GM23338 (cell line): Measurements from ENCODE around the gene ZSCAN4. TPM values are rescaled to one million over a fixed set of nuclear protein-coding genes. Genes with fewer than 3 reads are reported as not detected.

Experiments used
- ATAC-seq: fragments of 200-7000 bp; cut with Tn5 transposase; 3 replicates; pipeline ENCODE4 v1.9.1; 2020
- DNase-seq: peaks from one replicate; pipeline ENCODE4 v3.0.0-alpha.2; 2015; ENCODE audit warnings: low spot score
- H2AFZ ChIP-seq: fragments of 200-600 bp; sonication (generic); 2 replicates; pipeline ENCODE4 v1.8.0; 2016; ENCODE audit warnings: antibody characterized with exemption, mild to moderate bottlenecking, moderate library complexity
- H3F3A ChIP-seq: fragments of 200-600 bp; sonication (generic); replicated peaks from 2 replicates; pipeline ENCODE4 v1.8.0; 2017; ENCODE audit warnings: antibody characterized with exemption, mixed run types, low read depth
- H3K27ac ChIP-seq: fragments of 200-600 bp; sonication (generic); 2 replicates; pipeline ENCODE4 v1.6.1; 2016; ENCODE audit warnings: low read depth
- H3K27me3 ChIP-seq: fragments of 200-600 bp; sonication (generic); 2 replicates; pipeline ENCODE4 v1.8.0; 2016; ENCODE audit warnings: mild to moderate bottlenecking, mixed run types, moderate library complexity; ENCODE audit not compliant: insufficient read depth
- H3K36me3 ChIP-seq: fragments of 200-600 bp; sonication (generic); 2 replicates; pipeline ENCODE4 v1.8.0; 2016; ENCODE audit warnings: mild to moderate bottlenecking; ENCODE audit not compliant: insufficient read depth
- H3K4me1 ChIP-seq: fragments of 200-600 bp; sonication (generic); 2 replicates; pipeline ENCODE4 v1.8.0; 2016; ENCODE audit warnings: mild to moderate bottlenecking, moderate library complexity; ENCODE audit not compliant: insufficient read depth
- H3K4me2 ChIP-seq: fragments of 200-600 bp; sonication (generic); 2 replicates; pipeline ENCODE4 v1.7.1; 2017; ENCODE audit warnings: mixed run types
- H3K4me3 ChIP-seq: fragments of 200-600 bp; sonication (generic); 2 replicates; pipeline ENCODE4 v1.6.1; 2016; ENCODE audit warnings: mixed run types
- H3K79me2 ChIP-seq: fragments of 200-600 bp; sonication (generic); replicated peaks from 2 replicates; pipeline ENCODE4 v1.8.0; 2017; ENCODE audit warnings: mild to moderate bottlenecking; ENCODE audit not compliant: insufficient read depth
- H3K9me2 ChIP-seq: fragments of 200-600 bp; sonication (generic); 2 replicates; pipeline ENCODE4 v1.8.0; 2017; ENCODE audit not compliant: insufficient read depth
- H4K20me1 ChIP-seq: fragments of 200-600 bp; sonication (generic); replicated peaks from 2 replicates; pipeline ENCODE4 v1.8.0; 2017; ENCODE audit warnings: mild to moderate bottlenecking; ENCODE audit not compliant: insufficient read depth
- H3K27ac Mint-ChIP-seq: 2 replicates; pipeline ENCODE4 v1.8.0; 2020; ENCODE audit warnings: inconsistent platforms, mild to moderate bottlenecking, moderate library complexity, mixed read lengths
- H3K27me3 Mint-ChIP-seq: 3 replicates; pipeline ENCODE4 v1.8.0; 2022; ENCODE audit warnings: low read depth, mild to moderate bottlenecking, moderate library complexity, mixed read lengths, inconsistent platforms; ENCODE audit not compliant: insufficient read depth, poor library complexity
- H3K36me3 Mint-ChIP-seq: 3 replicates; pipeline ENCODE4 v1.8.0; 2021; ENCODE audit warnings: low read depth, mild to moderate bottlenecking, inconsistent platforms, moderate library complexity, mixed read lengths
- H3K4me1 Mint-ChIP-seq: 3 replicates; pipeline ENCODE4 v1.8.0; 2020; ENCODE audit warnings: mild to moderate bottlenecking, inconsistent platforms, mixed read lengths
- H3K4me3 Mint-ChIP-seq: 3 replicates; pipeline ENCODE4 v1.8.0; 2021; ENCODE audit warnings: moderate library complexity, mild to moderate bottlenecking, inconsistent platforms, mixed read lengths
- H3K9me3 Mint-ChIP-seq: 3 replicates; pipeline ENCODE4 v1.8.0; 2020; ENCODE audit warnings: moderate library complexity, mild to moderate bottlenecking, inconsistent platforms, mixed read lengths
- EZH2phosphoT487 ChIP-seq: fragments of 200-600 bp; sonication (generic); IDR thresholded peaks from one replicate; pipeline ENCODE4 v1.8.1; 2018; ENCODE audit warnings: antibody characterized with exemption; ENCODE audit not compliant: unreplicated experiment
- NANOG ChIP-seq: IDR thresholded peaks from 2 replicates; pipeline ENCODE4 v1.6.1; 2016; ENCODE audit warnings: antibody characterized with exemption, borderline replicate concordance
- POLR2AphosphoS5 ChIP-seq: IDR thresholded peaks from 2 replicates; pipeline ENCODE4 v1.6.1; 2016; ENCODE audit warnings: antibody characterized with exemption, low read depth
- STAT1 ChIP-seq: IDR thresholded peaks from one replicate; pipeline ENCODE4 v1.6.1; 2016; ENCODE audit warnings: antibody characterized with exemption; ENCODE audit not compliant: unreplicated experiment
- ZNF331 ChIP-seq: fragments of 250-450 bp; sonication (Bioruptor Pico); IDR thresholded peaks from 2 replicates; pipeline ENCODE4 v1.5.0; 2020; ENCODE audit warnings: low read depth, mild to moderate bottlenecking, moderate library complexity
- polyA plus RNA-seq: library from polyadenylated mRNA; unstranded; fragments of >200 nt; fragmentation: Nextera tagmentation; extraction: Ambion mirVana; gene quantifications from 2 replicates; pipeline ENCODE4 v1.2.1, GENCODE V29; 2016
- total RNA-seq: library from RNA; depleted of rRNA; stranded (reverse); fragments of >200 nt; shearing (Covaris generic); gene quantifications from 2 replicates; pipeline ENCODE4 v1.2.3, GENCODE V29; 2014
- TF ChIP-seq, protein P1 (sequence below), 2 experiments: fragments of 200-600 bp in 1 of 2; sonication (generic) in 1 of 2; conservative IDR thresholded peaks; 2 replicates each; pipeline versions ENCODE4 v1.5.1 to v1.6.1; 2016 to 2017; ENCODE audit warnings: antibody characterized with exemption in 2 of 2, low read depth in 2 of 2, mild to moderate bottlenecking in 2 of 2, moderate library complexity in 1 of 2
- TF ChIP-seq, protein P2 (sequence below): IDR thresholded peaks from one replicate; pipeline ENCODE4 v1.6.1; 2018; ENCODE audit warnings: antibody characterized with exemption; ENCODE audit not compliant: unreplicated experiment
- TF ChIP-seq, protein P3 (sequence below): IDR thresholded peaks from 2 replicates; pipeline ENCODE4 v1.6.1; 2016; ENCODE audit warnings: antibody characterized with exemption

ZSCAN4 gene
- total and polyA plus RNA-seq, 2 experiments from 2014 or later = not detected

DNA sequence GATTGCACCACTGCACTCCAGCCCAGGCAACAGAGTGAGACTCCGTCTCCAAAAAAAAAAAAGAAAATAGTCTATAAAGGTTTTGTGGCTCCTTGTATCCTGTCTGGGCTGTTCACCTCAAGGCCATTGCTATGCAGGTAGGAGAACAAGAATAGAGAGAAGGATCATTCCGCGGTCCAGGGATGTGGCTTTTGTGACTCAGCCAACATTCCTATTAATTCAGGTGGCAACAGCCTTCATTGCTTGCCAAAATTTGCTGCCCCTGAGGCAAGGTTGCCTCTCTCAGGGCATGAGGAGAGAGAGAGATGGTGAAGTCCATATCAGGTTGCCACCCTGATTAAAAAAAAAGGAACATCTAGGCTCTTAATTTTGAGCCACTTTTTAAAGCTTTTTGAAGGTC lies 21.0 kb downstream of the ZSCAN4 start:
- Mint-ChIP-seq H3K27ac (no peak overlapping the region), H3K4me3 (no peak overlapping the region), H3K36me3 (peaks cover 74% of the 10 kb centered on the region), H3K27me3 (peaks cover 6% of the 10 kb centered on the region), H3K4me1 (no peaks in the 10 kb centered on the region), H3K9me3 (peaks cover 51% of the 10 kb centered on the region)
- TF ChIP-seq ZNF331 (no peak), POLR2AphosphoS5 (no peak), NANOG (no peak), STAT1 (no peak)
- TF ChIP-seq, protein P1, sequence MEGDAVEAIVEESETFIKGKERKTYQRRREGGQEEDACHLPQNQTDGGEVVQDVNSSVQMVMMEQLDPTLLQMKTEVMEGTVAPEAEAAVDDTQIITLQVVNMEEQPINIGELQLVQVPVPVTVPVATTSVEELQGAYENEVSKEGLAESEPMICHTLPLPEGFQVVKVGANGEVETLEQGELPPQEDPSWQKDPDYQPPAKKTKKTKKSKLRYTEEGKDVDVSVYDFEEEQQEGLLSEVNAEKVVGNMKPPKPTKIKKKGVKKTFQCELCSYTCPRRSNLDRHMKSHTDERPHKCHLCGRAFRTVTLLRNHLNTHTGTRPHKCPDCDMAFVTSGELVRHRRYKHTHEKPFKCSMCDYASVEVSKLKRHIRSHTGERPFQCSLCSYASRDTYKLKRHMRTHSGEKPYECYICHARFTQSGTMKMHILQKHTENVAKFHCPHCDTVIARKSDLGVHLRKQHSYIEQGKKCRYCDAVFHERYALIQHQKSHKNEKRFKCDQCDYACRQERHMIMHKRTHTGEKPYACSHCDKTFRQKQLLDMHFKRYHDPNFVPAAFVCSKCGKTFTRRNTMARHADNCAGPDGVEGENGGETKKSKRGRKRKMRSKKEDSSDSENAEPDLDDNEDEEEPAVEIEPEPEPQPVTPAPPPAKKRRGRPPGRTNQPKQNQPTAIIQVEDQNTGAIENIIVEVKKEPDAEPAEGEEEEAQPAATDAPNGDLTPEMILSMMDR (conservative IDR thresholded peaks at IDR 0.05; ENCODE audit: low read depth in 2 of 2) = no peak
- DNase-seq = no peak
- H3K4me3 ChIP-seq = no peak overlapping the region
- peaks cover 43% of the 10 kb centered on the region for H4K20me1 ChIP-seq
- H2AFZ ChIP-seq = no peak overlapping the region
- H3K79me2 ChIP-seq = peaks cover 72% of the 10 kb centered on the region
- H3F3A ChIP-seq = peaks cover 29% of the 10 kb centered on the region
- H3K9me2 ChIP-seq = 0 out of 2 replicates have a peak, but pooled peaks cover 3% of the 10 kb centered on the region
- H3K27me3 ChIP-seq = no peaks in the 10 kb centered on the region
- H3K4me2 ChIP-seq = no peak overlapping the region
- no peak for ATAC-seq
- H3K27ac ChIP-seq = no peak overlapping the region
- no peaks in the 10 kb centered on the region for H3K4me1 ChIP-seq
- H3K36me3 ChIP-seq = peaks cover 47% of the 10 kb centered on the region

DNA sequence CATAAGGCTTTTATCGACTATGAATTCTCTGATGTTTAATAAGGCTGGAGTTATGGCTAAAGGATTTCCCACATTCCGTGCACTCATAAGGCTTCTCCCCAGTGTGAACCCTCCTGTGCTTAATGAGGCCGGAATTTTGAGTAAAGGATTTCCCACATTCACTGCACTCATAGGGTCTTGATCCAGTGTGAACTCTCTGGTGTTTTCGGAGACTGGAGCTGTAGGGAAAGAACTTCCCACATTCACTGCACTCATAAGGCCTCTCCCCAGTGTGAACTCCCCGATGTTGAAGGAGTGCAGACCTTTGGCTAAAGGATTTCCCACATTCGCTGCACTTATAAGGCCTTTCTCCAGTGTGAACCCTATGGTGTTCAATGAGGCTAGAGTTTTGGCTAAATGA lies 32.9 kb downstream of the ZSCAN4 start:
- Mint-ChIP-seq H3K4me3 (no peak overlapping the region), H3K27ac (no peak overlapping the region), H3K27me3 (peaks cover 4% of the 10 kb centered on the region), H3K4me1 (peaks cover 26% of the 10 kb centered on the region), H3K9me3 (peaks cover 12% of the 10 kb centered on the region), H3K36me3 (peaks cover 87% of the 10 kb centered on the region)
- Histone ChIP-seq H3K27ac (no peak overlapping the region), H3F3A (peaks cover 10% of the 10 kb centered on the region; the same call in 1 of the 2 replicates), H3K9me2 (no peaks in the 10 kb centered on the region), H3K4me2 (no peak overlapping the region), H3K27me3 (no peaks in the 10 kb centered on the region), H2AFZ (no peak overlapping the region), H3K4me1 (peaks cover 7% of the 10 kb centered on the region; the same call in 1 of the 2 replicates), H3K79me2 (peaks cover 62% of the 10 kb centered on the region), H4K20me1 (peaks cover 8% of the 10 kb centered on the region; the same call in 1 of the 2 replicates), H3K4me3 (no peak overlapping the region), H3K36me3 (peaks cover 46% of the 10 kb centered on the region)
- ATAC-seq (no peak), DNase-seq (no peak)
- no peak for TF ChIP-seq EZH2phosphoT487
- TF ChIP-seq, protein P2, sequence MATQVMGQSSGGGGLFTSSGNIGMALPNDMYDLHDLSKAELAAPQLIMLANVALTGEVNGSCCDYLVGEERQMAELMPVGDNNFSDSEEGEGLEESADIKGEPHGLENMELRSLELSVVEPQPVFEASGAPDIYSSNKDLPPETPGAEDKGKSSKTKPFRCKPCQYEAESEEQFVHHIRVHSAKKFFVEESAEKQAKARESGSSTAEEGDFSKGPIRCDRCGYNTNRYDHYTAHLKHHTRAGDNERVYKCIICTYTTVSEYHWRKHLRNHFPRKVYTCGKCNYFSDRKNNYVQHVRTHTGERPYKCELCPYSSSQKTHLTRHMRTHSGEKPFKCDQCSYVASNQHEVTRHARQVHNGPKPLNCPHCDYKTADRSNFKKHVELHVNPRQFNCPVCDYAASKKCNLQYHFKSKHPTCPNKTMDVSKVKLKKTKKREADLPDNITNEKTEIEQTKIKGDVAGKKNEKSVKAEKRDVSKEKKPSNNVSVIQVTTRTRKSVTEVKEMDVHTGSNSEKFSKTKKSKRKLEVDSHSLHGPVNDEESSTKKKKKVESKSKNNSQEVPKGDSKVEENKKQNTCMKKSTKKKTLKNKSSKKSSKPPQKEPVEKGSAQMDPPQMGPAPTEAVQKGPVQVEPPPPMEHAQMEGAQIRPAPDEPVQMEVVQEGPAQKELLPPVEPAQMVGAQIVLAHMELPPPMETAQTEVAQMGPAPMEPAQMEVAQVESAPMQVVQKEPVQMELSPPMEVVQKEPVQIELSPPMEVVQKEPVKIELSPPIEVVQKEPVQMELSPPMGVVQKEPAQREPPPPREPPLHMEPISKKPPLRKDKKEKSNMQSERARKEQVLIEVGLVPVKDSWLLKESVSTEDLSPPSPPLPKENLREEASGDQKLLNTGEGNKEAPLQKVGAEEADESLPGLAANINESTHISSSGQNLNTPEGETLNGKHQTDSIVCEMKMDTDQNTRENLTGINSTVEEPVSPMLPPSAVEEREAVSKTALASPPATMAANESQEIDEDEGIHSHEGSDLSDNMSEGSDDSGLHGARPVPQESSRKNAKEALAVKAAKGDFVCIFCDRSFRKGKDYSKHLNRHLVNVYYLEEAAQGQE = no peak
- TF ChIP-seq, protein P1 (conservative IDR thresholded peaks at IDR 0.05; ENCODE audit: low read depth in 2 of 2) = no peak
- TF ChIP-seq, protein P3, sequence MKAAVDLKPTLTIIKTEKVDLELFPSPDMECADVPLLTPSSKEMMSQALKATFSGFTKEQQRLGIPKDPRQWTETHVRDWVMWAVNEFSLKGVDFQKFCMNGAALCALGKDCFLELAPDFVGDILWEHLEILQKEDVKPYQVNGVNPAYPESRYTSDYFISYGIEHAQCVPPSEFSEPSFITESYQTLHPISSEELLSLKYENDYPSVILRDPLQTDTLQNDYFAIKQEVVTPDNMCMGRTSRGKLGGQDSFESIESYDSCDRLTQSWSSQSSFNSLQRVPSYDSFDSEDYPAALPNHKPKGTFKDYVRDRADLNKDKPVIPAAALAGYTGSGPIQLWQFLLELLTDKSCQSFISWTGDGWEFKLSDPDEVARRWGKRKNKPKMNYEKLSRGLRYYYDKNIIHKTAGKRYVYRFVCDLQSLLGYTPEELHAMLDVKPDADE = no peak
